ENCODE measurements around the gene DOHH.

DOHH gene

DNA sequence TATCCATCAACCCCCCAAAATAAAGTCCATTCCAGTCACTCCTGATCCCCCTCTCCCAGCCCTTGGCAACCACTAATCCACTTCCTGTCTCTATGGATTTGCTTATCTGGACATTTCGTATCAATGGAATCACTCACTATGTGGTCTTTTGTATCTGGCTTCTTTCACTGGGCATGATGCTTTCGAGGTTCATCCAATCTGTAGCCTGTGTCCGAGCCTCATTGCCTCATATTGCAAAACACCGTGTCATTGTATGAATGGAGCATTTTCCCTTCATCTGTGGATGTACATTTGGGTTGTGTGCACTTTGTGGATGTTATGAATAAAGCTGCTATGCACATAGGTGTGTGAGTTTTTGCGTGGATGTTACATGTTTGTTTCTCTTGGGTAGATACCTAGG, 4.3 kb upstream of the DOHH start:
- TF ChIP-seq, protein P1, sequence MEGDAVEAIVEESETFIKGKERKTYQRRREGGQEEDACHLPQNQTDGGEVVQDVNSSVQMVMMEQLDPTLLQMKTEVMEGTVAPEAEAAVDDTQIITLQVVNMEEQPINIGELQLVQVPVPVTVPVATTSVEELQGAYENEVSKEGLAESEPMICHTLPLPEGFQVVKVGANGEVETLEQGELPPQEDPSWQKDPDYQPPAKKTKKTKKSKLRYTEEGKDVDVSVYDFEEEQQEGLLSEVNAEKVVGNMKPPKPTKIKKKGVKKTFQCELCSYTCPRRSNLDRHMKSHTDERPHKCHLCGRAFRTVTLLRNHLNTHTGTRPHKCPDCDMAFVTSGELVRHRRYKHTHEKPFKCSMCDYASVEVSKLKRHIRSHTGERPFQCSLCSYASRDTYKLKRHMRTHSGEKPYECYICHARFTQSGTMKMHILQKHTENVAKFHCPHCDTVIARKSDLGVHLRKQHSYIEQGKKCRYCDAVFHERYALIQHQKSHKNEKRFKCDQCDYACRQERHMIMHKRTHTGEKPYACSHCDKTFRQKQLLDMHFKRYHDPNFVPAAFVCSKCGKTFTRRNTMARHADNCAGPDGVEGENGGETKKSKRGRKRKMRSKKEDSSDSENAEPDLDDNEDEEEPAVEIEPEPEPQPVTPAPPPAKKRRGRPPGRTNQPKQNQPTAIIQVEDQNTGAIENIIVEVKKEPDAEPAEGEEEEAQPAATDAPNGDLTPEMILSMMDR (conservative IDR thresholded peaks at IDR 0.05), result no peak
- H3K27ac ChIP-seq, result peak overlapping the region; percentile 95

- TF ChIP-seq, protein P1 (conservative IDR thresholded peaks at IDR 0.05), result no peak
- TF ChIP-seq ZFX (IDR thresholded peaks at IDR 0.05), result no peak
- no peak overlapping the region for H3K27ac ChIP-seq
Measured at GRCh38 chr19:3503036-3503572, 2.6 kb upstream of the DOHH start.

DNA sequence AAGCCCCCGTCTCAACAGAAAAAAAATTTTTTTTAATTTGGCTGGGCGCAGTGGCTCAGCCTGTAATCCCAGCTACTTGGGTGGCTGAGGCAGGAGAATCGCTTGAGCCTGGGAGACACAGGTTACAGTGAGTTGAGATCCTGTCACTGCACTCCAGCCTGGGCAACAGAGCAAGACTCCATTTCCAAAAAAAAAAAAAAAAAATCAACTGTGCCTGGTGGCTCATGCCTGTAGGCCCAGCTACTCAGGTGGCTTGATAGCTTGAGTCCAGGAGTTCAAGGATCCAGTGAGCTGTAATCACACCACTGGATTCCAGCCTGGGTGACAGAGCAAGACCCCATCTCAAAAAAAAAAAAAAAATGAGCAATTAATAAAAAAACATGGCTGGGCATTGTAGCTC, 1.3 kb upstream of the DOHH start:
- TF ChIP-seq, protein P1 (conservative IDR thresholded peaks at IDR 0.05), result no peak
- no peak for TF ChIP-seq ZFX (IDR thresholded peaks at IDR 0.05)
- H3K27ac ChIP-seq, result peak overlapping the region; percentile 95; the same call in 1 of the 2 replicates

DNA sequence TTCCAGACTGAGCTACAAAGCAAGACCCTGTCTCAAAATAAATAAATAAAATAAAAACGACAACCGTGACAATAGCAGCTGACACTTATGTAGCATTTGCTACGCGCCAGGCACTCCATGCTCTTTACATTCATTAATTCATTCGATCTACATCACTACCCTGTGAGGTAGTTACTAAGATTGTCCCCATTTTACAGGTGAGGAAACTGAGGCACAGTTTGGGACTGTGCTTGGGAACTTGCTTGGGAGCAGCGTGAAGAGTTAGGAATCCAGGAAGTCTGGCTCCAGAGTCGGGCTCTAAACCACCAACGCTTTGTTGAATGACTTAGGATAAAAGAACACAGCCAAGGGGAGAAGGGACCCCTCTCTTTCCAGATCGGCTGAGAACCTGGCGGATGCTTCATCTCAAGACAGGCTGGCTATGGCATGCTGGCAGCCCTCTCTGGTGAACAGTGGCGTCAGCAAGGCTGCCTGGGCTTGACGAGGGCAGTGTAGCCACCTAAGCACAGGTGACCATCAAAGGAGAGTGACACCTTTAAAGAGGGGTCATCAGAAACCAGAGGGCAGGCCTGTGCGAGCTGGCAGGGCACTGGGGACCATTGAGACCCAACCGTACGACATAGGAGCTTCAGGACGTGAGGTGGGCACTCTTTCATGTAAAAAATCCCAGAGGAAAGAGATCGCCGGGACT, 591 bp downstream of the DOHH start:
- peak overlapping the region; percentile 95 for H3K27ac ChIP-seq
- no peak for TF ChIP-seq ZFX (IDR thresholded peaks at IDR 0.05)
- TF ChIP-seq, protein P1 (conservative IDR thresholded peaks at IDR 0.05), result no peak

GRCh38 chr19:3497757-3498520, 2.5 kb downstream of the DOHH start:
- no peak overlapping the region for H3K27ac ChIP-seq
- TF ChIP-seq, protein P1 (conservative IDR thresholded peaks at IDR 0.05), result no peak
- no peak for TF ChIP-seq ZFX (IDR thresholded peaks at IDR 0.05)

- TF ChIP-seq, protein P1 (conservative IDR thresholded peaks at IDR 0.05), result no peak
- TF ChIP-seq ZFX (IDR thresholded peaks at IDR 0.05), result no peak
- no peak overlapping the region for H3K27ac ChIP-seq
Measured at GRCh38 chr19:3496392-3497273, 3.8 kb downstream of the DOHH start.

Data from C4-2B (cell line).